Stimulated activated CD8-positive, alpha-beta memory T cell treated with anti-CD3 and anti-CD28 coated beads, Interleukin-7, amount 100 ng/mL, for 24 hours (primary cell): Measurements from ENCODE around the gene PEX14.

ENCODE experiments used
- DNase-seq: peaks from one replicate; pipeline ENCODE4 v3.0.0-alpha.2; 2020; ENCODE audit warnings: low read depth

PEX14 gene

DNA sequence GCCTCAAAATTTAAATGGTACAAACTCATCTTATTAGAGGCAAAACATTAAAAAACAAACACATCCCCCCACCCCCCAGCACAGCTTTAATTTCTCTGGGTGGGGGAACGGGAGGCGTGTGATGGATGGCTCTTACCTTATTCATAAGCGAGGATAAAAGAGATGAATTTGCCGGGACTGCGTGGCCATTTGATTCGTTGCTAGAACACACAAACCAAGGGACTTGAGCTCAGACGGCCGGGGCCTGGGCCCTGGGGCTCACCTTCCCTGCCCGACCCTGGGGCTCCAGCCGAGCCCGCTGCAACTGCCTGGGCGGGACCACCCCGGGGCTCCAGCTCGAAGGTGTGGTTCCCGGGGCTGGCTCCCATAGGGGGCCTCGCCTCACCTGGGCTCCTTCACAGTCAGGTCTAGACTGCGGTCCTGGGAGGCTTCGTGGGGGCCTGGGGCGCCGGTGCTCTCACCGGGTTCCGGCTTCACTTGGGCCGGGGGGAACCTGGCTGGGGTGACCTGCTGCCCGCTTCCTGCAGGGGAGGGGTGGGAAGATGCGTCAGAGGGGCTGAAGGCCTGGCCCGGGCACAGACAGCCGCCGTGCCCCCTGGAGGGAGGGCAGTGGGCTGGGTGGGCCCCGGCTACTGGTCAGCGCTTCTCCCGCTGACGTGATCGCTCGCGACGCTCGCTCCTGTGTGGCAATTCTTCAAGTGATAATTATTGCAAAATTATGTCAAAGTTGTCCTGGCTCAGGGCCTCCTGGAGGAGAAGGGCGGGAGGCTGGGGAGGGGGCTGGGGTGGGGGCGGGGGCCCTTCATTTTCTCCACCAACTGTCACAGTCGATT lies 176.0 kb downstream of the PEX14 start:
- DNase-seq: no peak

DNA sequence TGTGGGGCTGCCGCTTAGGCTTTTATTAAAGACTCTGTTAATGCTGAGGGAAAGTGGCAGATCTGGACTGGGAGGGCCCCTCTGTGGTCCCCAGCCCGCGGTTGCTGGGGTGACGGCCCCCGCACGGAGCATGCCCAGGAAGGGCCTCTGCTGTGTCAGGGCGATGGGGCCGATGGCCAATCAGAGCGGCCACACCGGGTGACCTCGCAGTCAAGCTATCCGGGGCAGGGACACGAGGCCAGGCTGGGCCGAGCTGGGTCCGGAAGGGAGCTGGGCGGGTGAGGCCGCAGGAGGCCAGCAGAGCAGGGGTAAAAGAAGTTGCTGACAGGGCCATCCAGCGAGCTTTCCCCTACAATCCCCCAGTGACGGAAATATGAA lies 176.6 kb downstream of the PEX14 start:
- no peak for DNase-seq

DNA sequence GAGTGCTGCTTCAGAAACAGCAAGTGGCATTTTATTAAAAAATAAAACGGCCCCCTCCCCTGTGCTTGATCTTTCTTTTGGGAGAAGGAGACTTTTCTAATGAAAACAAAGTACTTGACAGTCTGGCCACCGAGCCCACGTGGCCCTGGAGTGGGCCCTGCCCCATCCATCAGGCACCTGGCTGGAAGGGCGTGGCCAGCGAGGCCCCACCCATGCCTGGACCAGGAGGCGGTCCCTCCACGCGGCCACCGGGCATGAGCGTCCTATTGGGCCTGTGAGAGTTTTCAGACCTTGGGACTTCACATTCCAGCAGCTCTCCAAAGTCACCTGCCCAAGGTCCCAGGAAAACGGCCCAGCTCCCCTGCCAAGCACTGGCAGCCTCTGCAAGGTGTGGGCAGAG lies 177.0 kb downstream of the PEX14 start:
- no peak for DNase-seq

DNA sequence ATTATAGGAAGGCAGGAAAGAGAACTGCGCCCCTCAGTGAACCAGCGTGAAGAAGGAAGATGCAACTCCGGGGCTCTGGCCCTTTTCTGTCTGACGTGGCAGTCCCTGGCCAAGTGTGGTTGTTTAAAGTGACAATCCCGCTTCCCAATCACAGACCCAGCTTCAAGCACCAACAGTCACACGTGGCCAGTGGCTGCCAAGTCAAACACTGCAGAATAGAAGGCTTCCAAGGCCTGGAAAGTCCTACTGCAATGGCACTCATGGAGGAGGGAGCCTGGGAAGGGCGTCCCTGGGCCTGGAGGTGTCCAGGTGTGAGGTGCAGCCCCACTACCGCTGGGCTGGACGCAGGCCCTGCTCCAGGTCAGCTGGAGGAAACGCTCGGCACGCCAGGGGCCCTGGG lies 177.9 kb downstream of the PEX14 start:
- DNase-seq: no peak

DNA sequence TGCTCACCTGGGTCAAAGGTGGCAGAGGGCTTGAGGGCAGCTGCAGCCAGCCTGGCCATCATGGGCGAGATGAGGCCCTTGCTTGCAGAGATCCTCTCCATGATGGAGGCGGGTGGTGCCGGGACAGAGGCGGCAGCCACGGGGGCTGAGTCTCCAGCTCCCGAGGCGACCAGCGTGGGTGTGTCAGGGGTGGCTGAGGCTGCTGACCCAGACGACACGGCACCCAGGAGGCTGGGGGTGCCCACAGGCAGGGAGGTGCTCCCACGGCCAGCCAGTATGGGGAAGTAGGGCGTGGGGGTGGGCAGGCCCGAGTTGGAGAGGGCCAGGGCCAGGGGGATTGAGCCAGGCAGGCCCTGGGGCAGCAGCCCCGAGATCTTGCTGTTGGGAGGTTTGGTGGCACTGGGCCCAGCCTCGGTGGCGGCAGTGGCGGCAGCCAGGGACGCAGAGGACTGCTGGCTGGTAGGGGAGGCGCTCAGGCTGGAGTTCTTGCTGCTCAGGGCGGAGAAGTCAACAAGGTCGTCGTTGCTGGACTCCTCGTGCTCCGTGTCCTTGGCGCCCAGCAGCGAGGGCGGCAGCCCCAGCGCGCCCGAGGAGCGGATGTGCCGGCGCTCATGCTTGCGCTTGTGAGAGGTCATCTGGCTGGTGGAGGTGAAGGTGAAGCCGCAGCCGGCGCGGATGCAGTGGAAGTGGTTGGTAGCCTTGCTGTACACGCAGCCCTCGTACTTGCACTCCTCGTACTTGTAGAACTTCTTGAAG lies 178.8 kb downstream of the PEX14 start:
- no peak for DNase-seq

DNA sequence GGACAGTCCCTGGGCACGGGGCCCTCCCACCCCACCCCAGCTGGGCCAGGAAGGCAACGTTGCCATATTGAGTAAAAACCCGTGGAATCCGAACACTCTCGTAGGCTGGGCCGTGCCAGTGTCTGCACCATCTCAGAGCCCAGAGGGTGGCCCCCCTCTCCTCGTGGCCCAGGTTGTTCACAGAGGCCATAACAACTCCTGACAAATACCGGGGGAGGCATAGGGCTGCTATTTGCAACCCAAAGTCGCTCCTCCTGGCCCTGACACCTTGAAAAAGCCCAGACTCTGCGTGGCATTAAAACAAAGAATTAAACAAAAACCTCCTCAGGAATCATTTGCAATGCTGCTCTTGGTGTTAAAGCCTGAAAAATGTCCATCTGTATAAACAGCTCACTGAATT lies 180.3 kb downstream of the PEX14 start:
- DNase-seq: no peak

DNA sequence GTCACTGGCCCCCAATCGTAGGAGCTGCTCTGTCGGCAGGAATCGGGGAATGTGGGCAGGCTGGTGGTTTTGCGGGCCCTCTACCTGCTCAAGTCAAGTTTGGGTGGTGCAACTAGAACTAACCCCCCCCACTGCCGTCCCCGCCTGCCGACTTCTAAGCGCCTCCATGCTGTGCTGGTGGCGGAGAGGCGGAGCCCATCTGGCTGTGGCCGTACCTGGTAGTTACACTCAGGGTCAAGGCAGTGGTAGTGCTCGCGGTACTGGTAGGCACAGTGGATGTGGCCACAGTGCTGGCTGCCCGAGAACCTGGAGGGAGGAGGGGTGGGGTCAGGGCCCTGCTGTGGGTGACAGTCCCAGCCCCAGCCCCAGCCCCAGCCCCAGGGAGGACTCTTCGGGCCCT lies 181.7 kb downstream of the PEX14 start:
- no peak for DNase-seq

DNA sequence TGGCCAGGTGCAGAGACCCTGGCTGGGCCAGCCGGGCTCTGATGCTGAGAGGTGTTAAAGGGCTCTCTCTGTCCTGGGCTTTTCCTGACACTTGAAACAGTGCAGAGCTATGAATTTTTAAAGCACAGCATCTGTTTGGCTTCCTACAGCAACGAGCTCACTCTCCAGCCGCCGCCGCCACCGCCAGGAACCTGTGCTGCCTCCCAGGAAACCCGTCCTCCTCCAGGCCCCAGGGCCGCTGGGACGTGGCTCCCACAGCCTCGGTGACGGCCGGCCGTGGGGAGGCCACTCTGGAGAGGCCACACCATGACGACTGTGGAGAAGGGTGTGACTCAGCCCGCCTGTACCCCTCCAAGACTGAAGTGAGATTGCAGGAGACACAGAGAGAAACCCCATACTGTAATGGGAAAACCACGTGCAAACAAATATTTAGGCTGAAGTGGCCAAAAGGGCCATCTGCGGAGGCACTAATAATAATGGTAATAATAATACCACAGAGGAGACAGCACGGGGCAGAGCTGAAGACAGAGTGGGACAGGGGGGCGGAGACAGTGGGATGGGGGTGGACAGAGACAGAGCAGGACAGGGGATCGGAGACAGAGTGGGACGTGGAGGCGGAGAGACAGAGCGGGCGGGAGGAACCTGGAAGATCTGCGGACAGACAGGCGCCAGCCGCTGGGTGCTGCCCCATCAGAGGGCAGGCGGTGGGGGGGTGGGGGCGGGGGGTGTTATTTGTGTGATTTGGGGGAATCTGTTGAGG lies 182.5 kb downstream of the PEX14 start:
- no peak for DNase-seq

DNA sequence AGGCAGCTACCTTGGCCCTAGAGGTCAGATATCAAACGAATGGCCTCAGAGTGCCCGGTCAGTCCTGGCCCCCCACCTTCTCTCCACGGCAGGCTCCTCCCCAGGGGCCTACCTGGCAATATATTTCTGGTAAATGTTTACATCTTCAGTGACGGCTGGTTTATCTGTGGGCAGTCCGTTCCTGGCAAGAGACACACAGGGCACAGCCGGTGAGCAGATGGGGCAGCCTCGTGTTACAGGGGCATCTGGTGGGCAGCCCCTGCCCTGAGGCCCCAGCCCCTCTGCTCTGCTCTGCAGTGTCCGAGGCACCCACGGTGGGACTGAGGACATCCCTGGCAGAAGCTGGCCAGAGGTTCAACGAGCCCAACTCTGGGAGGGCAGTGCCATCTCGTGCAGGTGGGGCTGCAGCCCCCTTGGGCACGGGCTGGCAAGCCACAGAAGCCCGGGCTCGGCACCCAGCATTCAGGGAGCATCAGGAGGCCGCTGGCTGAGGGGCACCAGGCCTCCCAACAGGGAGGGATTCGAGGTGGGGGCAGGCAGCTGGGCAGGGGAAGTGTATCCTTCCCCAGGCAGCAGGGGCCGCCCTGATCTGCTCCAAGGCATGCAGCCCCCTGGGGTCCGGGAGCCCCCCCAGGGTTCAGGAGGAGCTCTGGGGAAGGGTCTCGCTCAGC lies 183.8 kb downstream of the PEX14 start:
- no peak for DNase-seq

DNA sequence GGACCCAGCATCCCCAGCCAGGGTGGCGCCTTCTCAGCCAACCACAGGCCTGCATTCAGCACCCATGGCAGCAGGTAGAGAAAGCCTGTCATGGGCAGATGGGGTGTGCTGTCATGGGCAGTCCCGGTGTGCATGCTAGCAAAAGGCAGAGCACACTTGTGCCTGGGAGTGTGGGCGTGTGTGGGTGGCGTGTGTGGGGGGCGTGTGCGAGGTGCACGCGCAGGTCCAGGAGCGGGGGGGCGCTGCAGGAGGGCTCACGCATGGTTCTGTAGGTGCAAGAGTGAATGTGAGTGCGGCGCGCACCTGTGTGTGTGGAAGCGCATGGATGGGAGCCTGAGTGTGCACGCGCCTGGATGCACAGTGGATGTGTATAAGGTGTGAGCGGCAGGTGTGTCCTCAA lies 184.5 kb downstream of the PEX14 start:
- DNase-seq: no peak

DNA sequence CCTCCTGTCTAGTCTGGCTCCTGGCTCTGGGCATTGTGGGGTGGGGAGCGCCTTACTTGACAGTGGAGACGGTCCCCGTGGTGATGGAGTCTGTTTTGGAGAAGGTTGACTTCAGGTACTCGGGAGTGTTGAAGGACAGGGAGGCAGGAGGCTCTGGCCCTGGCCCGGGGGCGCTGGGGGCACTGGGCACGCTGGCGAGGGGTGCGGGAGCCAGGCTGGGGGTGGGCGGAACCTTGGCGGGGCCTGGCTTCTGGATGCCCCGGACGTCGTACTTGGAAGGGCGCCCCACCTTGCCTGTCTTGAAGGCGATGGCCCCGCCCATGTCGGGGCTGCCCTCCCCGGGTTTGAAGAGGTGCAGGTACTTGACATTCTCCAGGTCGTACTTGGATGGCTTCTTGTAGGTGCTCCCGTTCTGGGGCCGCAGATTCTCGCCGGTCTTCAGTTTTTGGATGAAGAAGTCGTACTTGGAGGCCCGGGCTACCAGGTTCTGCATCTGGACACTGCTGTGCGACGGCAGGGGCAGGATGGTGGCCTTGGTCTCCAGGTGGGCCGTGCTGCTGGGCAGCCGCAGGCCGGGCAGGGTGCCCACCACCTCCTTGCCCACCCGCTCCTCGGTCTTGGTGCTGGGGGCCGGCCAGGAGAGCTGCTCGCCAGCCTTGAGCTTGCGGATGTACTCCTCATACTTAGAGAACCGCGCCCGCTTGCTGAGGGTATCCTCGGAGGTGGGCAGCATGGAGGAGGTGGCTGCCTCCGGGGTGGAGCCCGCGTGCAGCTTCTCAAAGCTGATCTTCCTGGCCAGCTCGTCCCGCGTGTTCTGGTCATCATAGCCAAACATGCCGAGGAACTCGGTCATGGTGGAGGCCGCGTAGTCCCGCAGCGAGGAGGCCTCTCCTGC lies 185.1 kb downstream of the PEX14 start:
- DNase-seq: no peak

DNA sequence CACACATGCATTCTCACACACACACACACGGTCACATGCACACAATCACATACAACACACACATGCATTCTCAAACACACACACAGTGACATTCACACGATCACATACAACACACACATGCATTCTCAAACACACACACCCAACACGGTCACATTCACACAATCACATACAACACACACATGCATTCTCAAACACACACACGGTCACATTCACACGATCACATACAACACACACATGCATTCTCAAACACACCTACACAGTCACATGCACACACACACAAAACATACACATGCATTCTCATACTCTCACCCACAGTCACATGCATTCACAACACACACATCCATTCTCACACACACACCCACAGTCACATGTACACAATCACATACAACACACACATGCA lies 186.7 kb downstream of the PEX14 start:
- DNase-seq: no peak

DNA sequence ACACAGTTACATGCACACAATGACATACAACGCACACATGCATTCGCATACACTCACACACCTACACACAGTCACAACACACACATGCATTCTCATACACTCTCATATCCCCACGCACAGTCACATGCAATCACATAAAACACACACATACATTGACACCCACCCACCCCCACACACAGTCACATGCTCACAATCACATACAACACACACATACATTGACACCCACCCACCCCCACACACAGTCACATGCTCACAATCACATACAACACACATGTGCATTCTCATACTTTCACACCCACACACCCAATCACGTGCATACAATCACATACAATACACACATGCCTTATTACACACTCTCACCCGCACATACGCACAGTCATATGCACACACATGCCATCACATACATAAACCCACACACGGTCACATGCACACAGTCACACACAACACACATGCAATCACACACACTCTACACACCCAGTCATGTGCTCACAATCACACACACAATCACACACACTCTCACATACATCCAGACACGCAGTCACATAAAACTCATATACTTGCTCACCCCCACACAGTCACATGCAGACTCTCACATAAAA lies 187.4 kb downstream of the PEX14 start:
- DNase-seq: no peak

DNA sequence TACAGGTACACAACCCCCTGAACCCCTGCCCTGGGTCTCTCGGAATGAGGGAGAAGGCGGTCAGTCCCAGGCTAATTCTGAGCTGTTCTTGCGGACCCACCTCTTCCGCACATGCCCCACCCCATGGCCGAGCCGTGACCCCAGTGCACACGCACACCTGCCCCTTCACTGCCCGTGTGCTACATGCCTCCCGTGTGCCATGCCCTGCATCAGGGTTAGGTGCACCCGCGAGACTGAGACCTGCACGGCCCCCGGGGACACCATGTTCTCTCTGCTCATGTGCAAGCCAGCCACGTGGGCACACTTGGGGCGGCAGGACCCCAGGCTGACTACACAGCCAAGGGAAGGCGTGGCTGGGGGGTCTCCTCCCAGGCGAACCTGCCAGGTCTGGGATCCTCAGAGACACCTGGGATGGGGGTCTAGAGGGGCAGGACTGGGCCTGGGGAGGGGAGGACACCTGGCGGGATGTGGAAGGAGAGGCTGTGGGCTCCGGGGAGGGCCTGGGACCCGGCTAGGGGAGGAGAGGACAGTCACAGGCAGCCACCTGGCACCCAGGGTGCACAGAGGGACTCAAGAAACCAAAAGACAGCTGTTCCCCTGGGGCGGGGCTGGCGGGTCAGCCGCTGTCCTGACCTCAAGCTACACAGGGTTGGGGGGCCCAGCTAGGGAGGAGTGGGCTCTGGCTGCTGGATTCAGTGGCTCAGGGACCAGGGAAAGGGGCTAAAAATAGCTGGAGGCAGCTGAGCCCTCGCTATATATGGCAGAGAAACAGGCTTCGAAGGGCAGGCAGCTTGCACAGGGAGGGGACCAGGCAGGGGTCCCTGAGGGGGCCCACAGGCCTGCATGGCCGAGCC lies 188.3 kb downstream of the PEX14 start:
- no peak for DNase-seq

DNA sequence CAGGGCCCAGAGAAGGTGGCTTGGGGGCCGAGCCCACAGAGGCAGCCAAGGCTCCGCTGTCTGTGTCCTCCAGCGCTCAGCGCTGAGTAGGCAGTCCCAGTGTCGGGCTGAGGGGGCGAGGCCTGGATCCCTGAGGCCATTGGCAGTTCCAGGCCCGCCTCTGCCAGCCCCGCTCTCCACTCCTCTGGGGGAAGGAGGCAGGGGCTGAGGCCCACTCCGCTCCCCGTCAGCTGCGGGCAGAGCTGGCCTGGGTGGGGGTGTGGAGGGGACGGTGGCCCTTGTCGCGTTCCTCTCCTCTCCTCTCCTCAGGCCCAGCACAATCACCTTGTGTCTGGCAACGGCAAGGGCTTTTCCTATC lies 188.9 kb downstream of the PEX14 start:
- no peak for DNase-seq

DNA sequence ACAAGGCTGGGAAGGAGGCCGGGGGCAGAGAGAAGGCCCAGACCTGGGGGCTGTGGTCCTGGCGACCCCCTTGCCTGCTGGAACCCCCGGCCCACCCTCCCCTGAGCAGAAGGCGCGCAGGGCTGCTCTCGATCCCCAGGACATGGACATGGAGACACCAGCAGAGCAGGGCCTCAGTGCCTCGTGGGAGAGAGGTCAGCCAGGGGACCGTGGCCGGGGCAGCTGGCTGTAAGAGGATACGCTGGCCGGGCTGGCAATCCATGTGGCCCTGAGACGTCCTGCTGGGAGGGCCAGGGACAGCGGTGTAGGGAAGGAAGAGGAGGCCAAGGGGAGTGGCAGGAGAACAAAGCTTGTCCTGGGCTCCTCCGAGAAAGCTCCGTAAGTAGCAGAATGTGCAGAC lies 189.5 kb downstream of the PEX14 start:
- no peak for DNase-seq

DNA sequence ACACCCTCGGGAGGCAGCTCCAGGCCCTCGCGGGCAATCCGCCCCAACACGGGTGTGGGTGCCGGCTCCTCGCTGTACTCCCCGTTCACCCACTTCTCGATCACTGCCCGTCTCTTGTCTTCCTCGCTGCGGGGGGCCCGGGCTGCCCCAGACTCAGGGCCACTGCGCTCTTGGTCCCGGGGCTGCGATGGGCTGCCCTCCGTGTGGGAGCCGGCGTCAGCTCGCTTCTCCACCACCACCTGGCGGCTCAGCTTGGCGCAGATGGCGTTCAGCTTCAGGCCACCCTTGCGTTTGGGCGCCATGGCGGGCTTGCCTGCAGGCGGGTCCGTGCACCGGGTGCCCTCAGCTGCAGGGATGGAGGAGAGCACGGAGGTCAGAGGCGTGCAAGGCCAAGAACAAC lies 190.5 kb downstream of the PEX14 start:
- DNase-seq: no peak

DNA sequence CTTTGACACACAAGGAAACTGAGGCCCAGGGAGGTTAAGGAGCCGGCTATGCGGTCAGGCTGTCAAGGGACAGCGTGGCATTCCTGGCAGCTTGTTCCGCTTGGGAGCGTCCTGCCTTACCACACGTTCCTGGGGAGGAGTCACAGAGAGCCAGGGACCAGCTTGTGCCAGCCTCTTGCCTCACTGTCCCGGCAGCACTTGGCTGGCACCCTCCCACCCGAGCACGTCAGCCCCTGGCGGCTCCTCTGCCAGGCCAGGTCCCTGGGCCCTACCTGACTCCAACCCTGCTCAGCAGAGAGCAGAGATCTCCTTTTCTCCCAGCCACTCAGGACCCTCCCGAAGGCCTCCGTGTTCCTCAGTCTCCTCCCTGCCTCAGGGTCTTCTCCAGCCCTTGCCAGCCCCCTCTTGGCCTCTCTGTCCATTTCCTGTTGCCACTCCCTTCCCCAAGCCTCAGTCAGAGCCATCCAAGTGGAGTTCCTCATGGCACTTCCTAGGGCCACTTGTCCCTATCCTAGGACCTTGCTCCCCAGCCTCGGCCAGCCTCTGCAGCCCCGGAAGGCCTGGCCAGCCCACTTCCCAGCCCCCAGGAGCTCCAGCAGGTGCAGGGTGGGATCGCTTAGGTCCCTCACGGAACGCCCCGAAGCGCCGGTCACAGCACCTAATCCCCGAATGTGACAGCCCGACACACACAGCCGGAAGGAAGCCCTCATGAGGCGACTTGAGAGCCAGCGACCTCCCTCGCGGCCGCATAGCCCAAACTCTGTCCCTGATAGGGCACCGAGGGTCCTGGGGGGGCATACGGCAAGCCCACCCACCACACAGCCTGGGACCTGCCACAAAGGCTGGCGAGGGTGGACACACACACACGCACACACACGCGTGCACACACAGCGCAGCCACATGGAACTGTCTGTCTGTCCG lies 191.4 kb downstream of the PEX14 start:
- no peak for DNase-seq
